ENCODE data around the gene SVIL.

The SVIL gene

DNA sequence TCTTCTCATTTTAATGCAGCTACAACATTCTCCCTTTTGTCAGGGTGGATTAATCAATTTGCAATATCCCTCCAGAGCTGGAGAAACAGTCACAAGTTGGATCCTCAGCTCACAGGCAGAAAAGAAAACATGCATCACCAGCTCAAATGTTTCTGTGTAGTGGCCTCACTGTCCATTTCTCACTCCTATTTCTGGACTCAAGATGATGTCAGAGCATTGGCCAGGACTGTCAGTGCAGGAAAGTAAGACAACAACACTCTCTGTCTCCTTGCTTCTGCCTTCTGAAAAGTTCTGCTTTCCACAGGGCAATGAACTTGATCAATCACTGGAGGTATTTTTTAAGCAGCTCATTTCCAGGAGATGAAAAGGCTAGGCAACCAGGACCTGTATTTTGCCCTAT is 8.2 kb upstream of the SVIL start:
- FAIRE-seq, result no peak
- TF ChIP-seq TAF1 (IDR thresholded peaks at IDR 0.05; ENCODE audit: low read depth, low read length) (no peak), POLR2A (IDR thresholded peaks at IDR 0.05; ENCODE audit: low read depth, low read length) (no peak), SPI1 (IDR thresholded peaks at IDR 0.05; ENCODE audit: low read depth, low read length) (no peak), POU2F2 (IDR thresholded peaks at IDR 0.05; ENCODE audit: low read depth, low read length) (no peak), POLR2AphosphoS5 (IDR thresholded peaks at IDR 0.05; ENCODE audit: low read depth, low read length) (no peak), PAX5 (IDR thresholded peaks at IDR 0.05; ENCODE audit: insufficient read depth, low read length, severe bottlenecking) (no peak)
- no peak for DNase-seq (ENCODE audit: insufficient read length, low spot score)

DNA sequence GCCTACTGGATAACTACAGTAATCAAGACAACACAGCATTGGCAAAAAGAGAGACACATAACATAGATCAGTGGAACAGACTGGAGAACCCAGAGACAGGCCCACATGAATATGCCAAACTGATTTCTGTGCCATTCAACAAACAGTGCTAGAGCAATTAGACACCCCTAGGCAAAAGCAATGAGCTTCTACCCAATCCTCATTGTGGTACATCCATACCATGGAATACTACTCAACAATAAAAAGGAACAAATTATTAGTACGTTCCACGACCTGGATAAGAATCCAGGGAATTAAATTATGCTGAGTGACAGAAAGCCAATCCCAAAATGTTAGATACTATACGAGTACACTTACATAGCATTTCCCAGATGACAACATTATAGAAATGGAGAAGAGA is 2.8 kb upstream of the SVIL start:
- no peak for TF ChIP-seq TAF1 (IDR thresholded peaks at IDR 0.05; ENCODE audit: low read depth, low read length)
- no peak for TF ChIP-seq POU2F2 (IDR thresholded peaks at IDR 0.05; ENCODE audit: low read depth, low read length)
- no peak for TF ChIP-seq POLR2A (IDR thresholded peaks at IDR 0.05; ENCODE audit: low read depth, low read length)
- no peak for TF ChIP-seq PAX5 (IDR thresholded peaks at IDR 0.05; ENCODE audit: insufficient read depth, low read length, severe bottlenecking)
- TF ChIP-seq POLR2AphosphoS5 (IDR thresholded peaks at IDR 0.05; ENCODE audit: low read depth, low read length), result no peak
- TF ChIP-seq SPI1 (IDR thresholded peaks at IDR 0.05; ENCODE audit: low read depth, low read length), result no peak
- DNase-seq (ENCODE audit: insufficient read length, low spot score) (no peak), FAIRE-seq (no peak)

- DNase-seq (ENCODE audit: insufficient read length, low spot score) (no peak), FAIRE-seq (no peak)
- no peak for TF ChIP-seq PAX5 (IDR thresholded peaks at IDR 0.05; ENCODE audit: insufficient read depth, low read length, severe bottlenecking)
- TF ChIP-seq POLR2A (IDR thresholded peaks at IDR 0.05; ENCODE audit: low read depth, low read length), result no peak
- TF ChIP-seq TAF1 (IDR thresholded peaks at IDR 0.05; ENCODE audit: low read depth, low read length), result no peak
- TF ChIP-seq POLR2AphosphoS5 (IDR thresholded peaks at IDR 0.05; ENCODE audit: low read depth, low read length), result no peak
- TF ChIP-seq SPI1 (IDR thresholded peaks at IDR 0.05; ENCODE audit: low read depth, low read length), result no peak
- no peak for TF ChIP-seq POU2F2 (IDR thresholded peaks at IDR 0.05; ENCODE audit: low read depth, low read length)
Observed at GRCh38 chr10:29636178-29636577, 1.4 kb upstream of the SVIL start.

GRCh38 chr10:29635711-29636144 is 957 bp upstream of the SVIL start:
- DNase-seq (ENCODE audit: insufficient read length, low spot score), result no peak
- peak; percentile 16 for FAIRE-seq
- no peak for TF ChIP-seq SPI1 (IDR thresholded peaks at IDR 0.05; ENCODE audit: low read depth, low read length)
- no peak for TF ChIP-seq PAX5 (IDR thresholded peaks at IDR 0.05; ENCODE audit: insufficient read depth, low read length, severe bottlenecking)
- TF ChIP-seq TAF1 (IDR thresholded peaks at IDR 0.05; ENCODE audit: low read depth, low read length), result no peak
- TF ChIP-seq POLR2A (IDR thresholded peaks at IDR 0.05; ENCODE audit: low read depth, low read length), result no peak

DNA sequence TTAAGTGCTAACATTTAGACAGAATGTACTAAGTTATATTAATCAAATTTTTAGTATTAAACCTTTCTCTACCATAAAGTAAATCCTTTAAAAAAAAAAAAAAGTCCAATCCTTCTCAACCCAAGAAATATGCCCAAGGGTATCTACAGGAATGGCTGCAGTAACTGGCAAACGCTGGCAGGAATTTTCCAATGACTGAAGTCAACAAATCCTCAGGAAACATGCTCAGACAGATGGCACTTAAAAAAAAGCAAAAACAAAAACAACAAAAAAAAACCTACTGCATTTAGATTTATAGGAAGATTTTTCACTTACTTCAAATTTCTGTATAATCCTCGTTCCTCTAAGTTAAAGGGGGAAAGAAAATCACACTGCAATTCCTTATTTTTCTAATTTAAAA is 666 bp downstream of the SVIL start:
- FAIRE-seq (no peak), DNase-seq (ENCODE audit: insufficient read length, low spot score) (no peak)
- TF ChIP-seq PAX5 (IDR thresholded peaks at IDR 0.05; ENCODE audit: insufficient read depth, low read length, severe bottlenecking), result no peak
- no peak for TF ChIP-seq TAF1 (IDR thresholded peaks at IDR 0.05; ENCODE audit: low read depth, low read length)
- TF ChIP-seq SPI1 (IDR thresholded peaks at IDR 0.05; ENCODE audit: low read depth, low read length), result no peak

DNA sequence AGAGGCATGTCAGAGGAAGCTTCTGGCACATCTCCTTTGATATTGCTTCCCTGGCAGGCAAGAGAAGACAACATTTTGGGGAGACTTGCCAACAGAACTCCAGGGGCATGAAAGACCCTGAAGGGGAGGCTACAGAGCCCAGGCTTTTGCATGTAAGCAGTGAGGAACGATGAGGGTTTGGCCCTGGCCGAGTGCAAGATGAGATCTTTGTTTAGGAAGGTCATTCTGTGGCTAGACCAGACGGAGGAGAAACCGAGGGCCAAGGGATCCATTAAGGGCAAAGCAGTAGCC is 3.8 kb downstream of the SVIL start:
- DNase-seq (ENCODE audit: insufficient read length, low spot score) (no peak), FAIRE-seq (no peak)
- TF ChIP-seq SPI1 (IDR thresholded peaks at IDR 0.05; ENCODE audit: low read depth, low read length) (no peak), POU2F2 (IDR thresholded peaks at IDR 0.05; ENCODE audit: low read depth, low read length) (no peak), TAF1 (IDR thresholded peaks at IDR 0.05; ENCODE audit: low read depth, low read length) (no peak), PAX5 (IDR thresholded peaks at IDR 0.05; ENCODE audit: insufficient read depth, low read length, severe bottlenecking) (no peak), POLR2A (IDR thresholded peaks at IDR 0.05; ENCODE audit: low read depth, low read length) (no peak), POLR2AphosphoS5 (IDR thresholded peaks at IDR 0.05; ENCODE audit: low read depth, low read length) (no peak)

- no peak for FAIRE-seq
- DNase-seq (ENCODE audit: insufficient read length, low spot score), result no peak
Observed at GRCh38 chr10:29630205-29631048, 4.3 kb downstream of the SVIL start.

GRCh38 chr10:29628912-29629526 is 5.8 kb downstream of the SVIL start:
- TF ChIP-seq TAF1 (IDR thresholded peaks at IDR 0.05; ENCODE audit: low read depth, low read length) (no peak), POLR2A (IDR thresholded peaks at IDR 0.05; ENCODE audit: low read depth, low read length) (no peak), PAX5 (IDR thresholded peaks at IDR 0.05; ENCODE audit: insufficient read depth, low read length, severe bottlenecking) (no peak), POLR2AphosphoS5 (IDR thresholded peaks at IDR 0.05; ENCODE audit: low read depth, low read length) (no peak), POU2F2 (IDR thresholded peaks at IDR 0.05; ENCODE audit: low read depth, low read length) (no peak), SPI1 (IDR thresholded peaks at IDR 0.05; ENCODE audit: low read depth, low read length) (no peak)
- FAIRE-seq, result no peak
- no peak for DNase-seq (ENCODE audit: insufficient read length, low spot score)

More at GRCh38 chr10:29630205-29631048, 4.3 kb downstream of the SVIL start:
- TF ChIP-seq POLR2A (IDR thresholded peaks at IDR 0.05; ENCODE audit: low read depth, low read length), result no peak
- TF ChIP-seq PAX5 (IDR thresholded peaks at IDR 0.05; ENCODE audit: insufficient read depth, low read length, severe bottlenecking), result no peak
- TF ChIP-seq POLR2AphosphoS5 (IDR thresholded peaks at IDR 0.05; ENCODE audit: low read depth, low read length), result no peak
- no peak for TF ChIP-seq TAF1 (IDR thresholded peaks at IDR 0.05; ENCODE audit: low read depth, low read length)
- TF ChIP-seq SPI1 (IDR thresholded peaks at IDR 0.05; ENCODE audit: low read depth, low read length), result no peak
- no peak for TF ChIP-seq POU2F2 (IDR thresholded peaks at IDR 0.05; ENCODE audit: low read depth, low read length)

GRCh38 chr10:29628311-29628710 is 6.5 kb downstream of the SVIL start:
- TF ChIP-seq POU2F2 (IDR thresholded peaks at IDR 0.05; ENCODE audit: low read depth, low read length) (no peak), PAX5 (IDR thresholded peaks at IDR 0.05; ENCODE audit: insufficient read depth, low read length, severe bottlenecking) (no peak), POLR2AphosphoS5 (IDR thresholded peaks at IDR 0.05; ENCODE audit: low read depth, low read length) (no peak), POLR2A (IDR thresholded peaks at IDR 0.05; ENCODE audit: low read depth, low read length) (no peak), SPI1 (IDR thresholded peaks at IDR 0.05; ENCODE audit: low read depth, low read length) (no peak), TAF1 (IDR thresholded peaks at IDR 0.05; ENCODE audit: low read depth, low read length) (no peak)
- DNase-seq (ENCODE audit: insufficient read length, low spot score) (no peak), FAIRE-seq (no peak)
